Stimulated activated CD4-positive, alpha-beta T cell treated with anti-CD3 and anti-CD28 coated beads, Interleukin-1b, Interleukin-23, amount 100 ng/mL, for 48 hours (primary cell): ENCODE measurements around the gene NBEAL1.
"Not testable (repeated sequence)": the region's sequence is repeated elsewhere in the genome, so short reads cannot be mapped to it uniquely, and the experiment has no call there.

Source experiments
- DNase-seq: peaks from one replicate; pipeline ENCODE4 v3.0.0-alpha.2; 2020

The NBEAL1 gene

GRCh38 chr2:203014456-203015199, at the start of gene NBEAL1:
Gene NBEAL1, plus strand, starts transcription at chr2:203014875. Its CDS starts 1,510 bp downstream, at chr2:203016385.
- peak; percentile 98 for DNase-seq

GRCh38 chr2:202965810-202966460, 48.7 kb upstream of the NBEAL1 start:
- peak; percentile 35 for DNase-seq

- DNase-seq, result not testable (repeated sequence)
Measured at GRCh38 chr2:202969404-202969803, 45.3 kb upstream of the NBEAL1 start.

- DNase-seq, result no peak
Measured at GRCh38 chr2:202976809-202977208, 37.9 kb upstream of the NBEAL1 start.

GRCh38 chr2:202982779-202983491, 31.7 kb upstream of the NBEAL1 start:
- no peak for DNase-seq

- no peak for DNase-seq
Measured at GRCh38 chr2:202989749-202990148, 24.9 kb upstream of the NBEAL1 start.

- no peak for DNase-seq
Measured at GRCh38 chr2:202990501-202990900, 24.2 kb upstream of the NBEAL1 start.

GRCh38 chr2:202997113-202997512, 17.6 kb upstream of the NBEAL1 start:
- not testable (repeated sequence) for DNase-seq

GRCh38 chr2:203002054-203002821, 12.4 kb upstream of the NBEAL1 start:
- no peak for DNase-seq

GRCh38 chr2:203003716-203004115, 11.0 kb upstream of the NBEAL1 start:
- no peak for DNase-seq

GRCh38 chr2:203016716-203017115, 2.0 kb downstream of the NBEAL1 start:
- DNase-seq, result no peak

GRCh38 chr2:203018181-203018580, 3.5 kb downstream of the NBEAL1 start:
- DNase-seq, result no peak

GRCh38 chr2:203019142-203019541, 4.5 kb downstream of the NBEAL1 start:
- no peak for DNase-seq

GRCh38 chr2:203021991-203022390, 7.3 kb downstream of the NBEAL1 start:
- DNase-seq, result no peak

- DNase-seq, result no peak
Measured at GRCh38 chr2:203022751-203023150, 8.1 kb downstream of the NBEAL1 start.

- DNase-seq, result no peak
Measured at GRCh38 chr2:203025592-203025991, 10.9 kb downstream of the NBEAL1 start.

- DNase-seq, result no peak
Measured at GRCh38 chr2:203030545-203030944, 15.9 kb downstream of the NBEAL1 start.

- DNase-seq, result no peak
Measured at GRCh38 chr2:203030991-203031390, 16.3 kb downstream of the NBEAL1 start.

GRCh38 chr2:203033395-203033794, 18.7 kb downstream of the NBEAL1 start:
- DNase-seq, result no peak

GRCh38 chr2:203035879-203036470, 21.3 kb downstream of the NBEAL1 start:
- DNase-seq, result no peak

GRCh38 chr2:203037026-203037425, 22.4 kb downstream of the NBEAL1 start:
- DNase-seq, result no peak

- DNase-seq, result no peak
Measured at GRCh38 chr2:203038586-203038985, 23.9 kb downstream of the NBEAL1 start.

- DNase-seq, result not testable (repeated sequence)
Measured at GRCh38 chr2:203039211-203039610, 24.5 kb downstream of the NBEAL1 start.
